ENCODE data around the gene GNG4.
"Not testable (repeated sequence)": the region's sequence is repeated elsewhere in the genome, so short reads cannot be mapped to it uniquely, and the experiment has no call there.

The GNG4 gene

GRCh38 chr1:235545292-235545930 is 104.2 kb downstream of the GNG4 start:
- DNase-seq = no peak
- H3K9me3 ChIP-seq (ENCODE audit: severe bottlenecking) = no peaks in the 10 kb centered on the region
- no peak overlapping the region for H3K27ac ChIP-seq
- H3K36me3 ChIP-seq = peaks cover 4% of the 10 kb centered on the region
- TF ChIP-seq CTCF (IDR thresholded peaks at IDR 0.05; ENCODE audit: low read depth, low read length) = no peak
- H3K4me3 ChIP-seq (ENCODE audit: low read depth, low read length) = no peak overlapping the region
- H3K27me3 ChIP-seq (ENCODE audit: insufficient read depth, low read depth, severe bottlenecking) = no peaks in the 10 kb centered on the region

GRCh38 chr1:235542845-235543244 is 106.7 kb downstream of the GNG4 start:
- H3K36me3 ChIP-seq; H3K27ac ChIP-seq; H3K27me3 ChIP-seq (ENCODE audit: insufficient read depth, low read depth, severe bottlenecking); H3K9me3 ChIP-seq (ENCODE audit: severe bottlenecking); DNase-seq; H3K4me3 ChIP-seq (ENCODE audit: low read depth, low read length): not testable (repeated sequence)

- H3K9me3 ChIP-seq (ENCODE audit: severe bottlenecking) = no peaks in the 10 kb centered on the region
- DNase-seq = peak; percentile 75
- no peak overlapping the region for H3K4me3 ChIP-seq (ENCODE audit: low read depth, low read length)
- no peaks in the 10 kb centered on the region for H3K27me3 ChIP-seq (ENCODE audit: insufficient read depth, low read depth, severe bottlenecking)
- peak overlapping the region; percentile 70 for H3K27ac ChIP-seq
- TF ChIP-seq CTCF (IDR thresholded peaks at IDR 0.05; ENCODE audit: low read depth, low read length) = no peak
- no peaks in the 10 kb centered on the region for H3K36me3 ChIP-seq
These were observed 116.0 kb downstream of the GNG4 start for GRCh38 chr1:235533476-235534168.

GRCh38 chr1:235532360-235532759 is 117.2 kb downstream of the GNG4 start:
- Histone ChIP-seq H3K27me3 (ENCODE audit: insufficient read depth, low read depth, severe bottlenecking) (no peaks in the 10 kb centered on the region), H3K27ac (peak overlapping the region; percentile 48), H3K4me3 (ENCODE audit: low read depth, low read length) (no peak overlapping the region), H3K36me3 (no peaks in the 10 kb centered on the region), H3K9me3 (ENCODE audit: severe bottlenecking) (no peaks in the 10 kb centered on the region)
- no peak for TF ChIP-seq CTCF (IDR thresholded peaks at IDR 0.05; ENCODE audit: low read depth, low read length)
- DNase-seq = no peak

- TF ChIP-seq CTCF (IDR thresholded peaks at IDR 0.05; ENCODE audit: low read depth, low read length) = no peak
- Histone ChIP-seq H3K4me3 (ENCODE audit: low read depth, low read length) (no peak overlapping the region), H3K9me3 (ENCODE audit: severe bottlenecking) (no peaks in the 10 kb centered on the region), H3K36me3 (no peaks in the 10 kb centered on the region), H3K27me3 (ENCODE audit: insufficient read depth, low read depth, severe bottlenecking) (no peaks in the 10 kb centered on the region), H3K27ac (no peak overlapping the region)
- DNase-seq = no peak
These were observed 122.3 kb downstream of the GNG4 start for GRCh38 chr1:235527196-235527814.

- Histone ChIP-seq H3K36me3 (no peaks in the 10 kb centered on the region), H3K27ac (peak overlapping the region; percentile 27; the same call in 1 of the 2 replicates), H3K27me3 (ENCODE audit: insufficient read depth, low read depth, severe bottlenecking) (no peaks in the 10 kb centered on the region), H3K9me3 (ENCODE audit: severe bottlenecking) (no peaks in the 10 kb centered on the region), H3K4me3 (ENCODE audit: low read depth, low read length) (no peak overlapping the region)
- TF ChIP-seq CTCF (IDR thresholded peaks at IDR 0.05; ENCODE audit: low read depth, low read length) = no peak
- DNase-seq = peak; percentile 40
These were observed 124.3 kb downstream of the GNG4 start for GRCh38 chr1:235525314-235525713.

Data from WERI-Rb-1 (cell line).